ENCODE results near the gene ENC1.

ENC1 gene

DNA sequence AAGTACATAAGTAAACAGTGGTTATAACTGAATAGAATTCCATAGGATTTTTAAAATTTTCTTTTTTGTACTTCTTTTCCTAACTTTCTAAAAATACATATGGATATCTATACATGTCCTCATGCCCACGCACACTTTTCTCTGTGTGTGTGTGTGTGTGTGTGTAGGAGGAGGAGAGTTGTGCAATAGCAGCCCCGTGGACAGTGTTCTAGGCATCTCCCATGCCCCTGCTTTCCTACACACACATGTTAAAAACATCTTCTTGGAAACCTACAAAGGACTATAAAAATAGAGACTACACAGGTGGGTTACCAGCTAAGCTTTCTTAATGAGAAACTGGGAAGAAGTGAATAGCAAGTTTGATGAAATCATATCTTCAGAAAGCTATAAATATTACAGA is 24.7 kb upstream of the ENC1 start:
- Histone ChIP-seq H4K20me1 (ENCODE audit: insufficient read depth, low read length) (no peaks in the 10 kb centered on the region), H3K4me1 (ENCODE audit: insufficient read depth, low read length, severe bottlenecking) (no peaks in the 10 kb centered on the region), H3K36me3 (ENCODE audit: insufficient read depth, low read length) (no peaks in the 10 kb centered on the region), H3K9ac (ENCODE audit: low read length) (no peak overlapping the region), H3K9me2 (ENCODE audit: low read depth, low read length) (no peaks in the 10 kb centered on the region), H3F3A (ENCODE audit: insufficient read depth, low read length) (no peaks in the 10 kb centered on the region), H2AFZ (ENCODE audit: low read length) (no peak overlapping the region), H3K9me3 (ENCODE audit: low read length) (peaks cover 3% of the 10 kb centered on the region; the same call in 1 of the 2 replicates), H3K79me2 (ENCODE audit: insufficient read depth, low read length) (no peaks in the 10 kb centered on the region), H3K4me2 (ENCODE audit: low read length) (no peak overlapping the region), H3K4me3 (ENCODE audit: low read depth, low read length, poor library complexity, severe bottlenecking) (no peak overlapping the region), H3K27ac (ENCODE audit: low read depth, low read length, poor library complexity, severe bottlenecking) (no peak overlapping the region), H3K27me3 (ENCODE audit: insufficient read depth, low read length) (peaks cover 11% of the 10 kb centered on the region; the same call in 1 of the 2 replicates)
- TF ChIP-seq, protein P1, sequence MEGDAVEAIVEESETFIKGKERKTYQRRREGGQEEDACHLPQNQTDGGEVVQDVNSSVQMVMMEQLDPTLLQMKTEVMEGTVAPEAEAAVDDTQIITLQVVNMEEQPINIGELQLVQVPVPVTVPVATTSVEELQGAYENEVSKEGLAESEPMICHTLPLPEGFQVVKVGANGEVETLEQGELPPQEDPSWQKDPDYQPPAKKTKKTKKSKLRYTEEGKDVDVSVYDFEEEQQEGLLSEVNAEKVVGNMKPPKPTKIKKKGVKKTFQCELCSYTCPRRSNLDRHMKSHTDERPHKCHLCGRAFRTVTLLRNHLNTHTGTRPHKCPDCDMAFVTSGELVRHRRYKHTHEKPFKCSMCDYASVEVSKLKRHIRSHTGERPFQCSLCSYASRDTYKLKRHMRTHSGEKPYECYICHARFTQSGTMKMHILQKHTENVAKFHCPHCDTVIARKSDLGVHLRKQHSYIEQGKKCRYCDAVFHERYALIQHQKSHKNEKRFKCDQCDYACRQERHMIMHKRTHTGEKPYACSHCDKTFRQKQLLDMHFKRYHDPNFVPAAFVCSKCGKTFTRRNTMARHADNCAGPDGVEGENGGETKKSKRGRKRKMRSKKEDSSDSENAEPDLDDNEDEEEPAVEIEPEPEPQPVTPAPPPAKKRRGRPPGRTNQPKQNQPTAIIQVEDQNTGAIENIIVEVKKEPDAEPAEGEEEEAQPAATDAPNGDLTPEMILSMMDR (IDR thresholded peaks at IDR 0.05; ENCODE audit: low read length) = no peak
- no peak for TF ChIP-seq EZH2 (IDR thresholded peaks at IDR 0.05; ENCODE audit: borderline replicate concordance, low read length)

DNA sequence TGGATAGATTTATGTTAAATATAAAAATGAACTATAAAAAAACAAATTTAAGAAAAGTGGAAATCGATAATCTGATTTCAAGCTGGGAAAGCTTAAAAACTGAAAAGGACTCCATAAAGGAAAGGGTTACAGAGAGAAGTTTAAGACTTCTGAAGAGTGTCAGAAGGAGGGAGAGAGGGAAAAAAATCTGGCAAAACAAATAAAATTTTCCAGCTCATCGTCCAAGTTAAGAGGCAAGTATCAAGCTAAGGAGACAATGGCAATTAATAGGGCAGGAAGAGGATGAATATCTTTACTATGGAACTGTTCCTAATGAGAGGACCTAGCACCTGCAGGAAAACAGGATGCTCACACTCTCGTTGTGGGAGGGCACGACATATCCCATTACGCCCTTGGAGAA is 24.0 kb upstream of the ENC1 start:
- no peaks in the 10 kb centered on the region for H3K4me1 ChIP-seq (ENCODE audit: insufficient read depth, low read length, severe bottlenecking)
- H3K27me3 ChIP-seq (ENCODE audit: insufficient read depth, low read length) = peaks cover 6% of the 10 kb centered on the region; the same call in 1 of the 2 replicates
- no peak overlapping the region for H2AFZ ChIP-seq (ENCODE audit: low read length)
- no peaks in the 10 kb centered on the region for H3F3A ChIP-seq (ENCODE audit: insufficient read depth, low read length)
- no peaks in the 10 kb centered on the region for H4K20me1 ChIP-seq (ENCODE audit: insufficient read depth, low read length)
- no peak overlapping the region for H3K4me3 ChIP-seq (ENCODE audit: low read depth, low read length, poor library complexity, severe bottlenecking)
- no peaks in the 10 kb centered on the region for H3K36me3 ChIP-seq (ENCODE audit: insufficient read depth, low read length)
- no peaks in the 10 kb centered on the region for H3K79me2 ChIP-seq (ENCODE audit: insufficient read depth, low read length)
- TF ChIP-seq, protein P1 (IDR thresholded peaks at IDR 0.05; ENCODE audit: low read length) = no peak
- TF ChIP-seq EZH2 (IDR thresholded peaks at IDR 0.05; ENCODE audit: borderline replicate concordance, low read length) = no peak
- H3K9me2 ChIP-seq (ENCODE audit: low read depth, low read length) = no peaks in the 10 kb centered on the region
- no peak overlapping the region for H3K4me2 ChIP-seq (ENCODE audit: low read length)
- H3K27ac ChIP-seq (ENCODE audit: low read depth, low read length, poor library complexity, severe bottlenecking) = no peak overlapping the region
- no peak overlapping the region for H3K9ac ChIP-seq (ENCODE audit: low read length)
- peaks cover 1% of the 10 kb centered on the region; the same call in 1 of the 2 replicates for H3K9me3 ChIP-seq (ENCODE audit: low read length)

GRCh38 chr5:74660873-74661272 is 20.3 kb upstream of the ENC1 start:
- H3K4me1 ChIP-seq (ENCODE audit: insufficient read depth, low read length, severe bottlenecking) = no peaks in the 10 kb centered on the region
- no peaks in the 10 kb centered on the region for H3K36me3 ChIP-seq (ENCODE audit: insufficient read depth, low read length)
- H3K27me3 ChIP-seq (ENCODE audit: insufficient read depth, low read length) = peaks cover 2% of the 10 kb centered on the region; the same call in 1 of the 2 replicates
- H3F3A ChIP-seq (ENCODE audit: insufficient read depth, low read length) = no peaks in the 10 kb centered on the region
- no peak overlapping the region for H3K4me3 ChIP-seq (ENCODE audit: low read depth, low read length, poor library complexity, severe bottlenecking)
- H3K9ac ChIP-seq (ENCODE audit: low read length) = no peak overlapping the region
- H3K4me2 ChIP-seq (ENCODE audit: low read length) = no peak overlapping the region
- no peaks in the 10 kb centered on the region for H3K9me3 ChIP-seq (ENCODE audit: low read length)
- H4K20me1 ChIP-seq (ENCODE audit: insufficient read depth, low read length) = no peaks in the 10 kb centered on the region
- no peak overlapping the region for H2AFZ ChIP-seq (ENCODE audit: low read length)
- TF ChIP-seq, protein P1 (IDR thresholded peaks at IDR 0.05; ENCODE audit: low read length) = no peak
- TF ChIP-seq EZH2 (IDR thresholded peaks at IDR 0.05; ENCODE audit: borderline replicate concordance, low read length) = no peak
- H3K27ac ChIP-seq (ENCODE audit: low read depth, low read length, poor library complexity, severe bottlenecking) = no peak overlapping the region
- no peaks in the 10 kb centered on the region for H3K9me2 ChIP-seq (ENCODE audit: low read depth, low read length)
- no peaks in the 10 kb centered on the region for H3K79me2 ChIP-seq (ENCODE audit: insufficient read depth, low read length)
